NCI-H1436 treated with DMSO at 0.1 percent for 48 hours (cell line): ENCODE measurements around the gene BLOC1S3.

ENCODE experiments used
- DNase-seq: peaks from one replicate; lab custom pipeline; 2025; lab: John Stamatoyannopoulos, UW

Gene BLOC1S3

GRCh38 chr19:45162608-45163143, 15.9 kb upstream of the BLOC1S3 start:
- DNase-seq = no peak

- DNase-seq = no peak
Observed at GRCh38 chr19:45163156-45163555, 15.4 kb upstream of the BLOC1S3 start.

- no peak for DNase-seq
Observed at GRCh38 chr19:45163751-45164460, 14.7 kb upstream of the BLOC1S3 start.

- no peak for DNase-seq
Observed at GRCh38 chr19:45164577-45165335, 13.8 kb upstream of the BLOC1S3 start.

- no peak for DNase-seq
Observed at GRCh38 chr19:45166723-45167252, 11.8 kb upstream of the BLOC1S3 start.

GRCh38 chr19:45168767-45169351, 9.7 kb upstream of the BLOC1S3 start:
- no peak for DNase-seq

GRCh38 chr19:45169602-45170001, 9.0 kb upstream of the BLOC1S3 start:
- DNase-seq = no peak

GRCh38 chr19:45170146-45171106, 8.2 kb upstream of the BLOC1S3 start:
- DNase-seq = no peak

- no peak for DNase-seq
Observed at GRCh38 chr19:45171211-45171623, 7.4 kb upstream of the BLOC1S3 start.

- DNase-seq = no peak
Observed at GRCh38 chr19:45172173-45172572, 6.4 kb upstream of the BLOC1S3 start.

- no peak for DNase-seq
Observed at GRCh38 chr19:45172611-45173208, 5.9 kb upstream of the BLOC1S3 start.

GRCh38 chr19:45173816-45174215, 4.8 kb upstream of the BLOC1S3 start:
- DNase-seq = no peak

- DNase-seq = no peak
Observed at GRCh38 chr19:45175515-45176345, 2.9 kb upstream of the BLOC1S3 start.

- no peak for DNase-seq
Observed at GRCh38 chr19:45177817-45178261, 745 bp upstream of the BLOC1S3 start, which contains the start of gene TRAPPC6A. TRAPPC6A (minus strand) TSS chr19:45178237; CDS start chr19:45178218, 19 bp downstream.

- DNase-seq = no peak
Observed at GRCh38 chr19:45179072-45179891, 698 bp downstream of the BLOC1S3 start.

GRCh38 chr19:45179892-45180370, 1.3 kb downstream of the BLOC1S3 start:
- DNase-seq = no peak

GRCh38 chr19:45180936-45181335, 2.4 kb downstream of the BLOC1S3 start:
- DNase-seq = no peak

- DNase-seq = no peak
Observed at GRCh38 chr19:45182758-45183157, 4.2 kb downstream of the BLOC1S3 start.

- no peak for DNase-seq
Observed at GRCh38 chr19:45184115-45184514, 5.5 kb downstream of the BLOC1S3 start.
